ENCODE measurements around the gene DCST1. TPM values are rescaled to one million over a fixed set of nuclear protein-coding genes. Genes with fewer than 3 reads are reported as not detected.
"Not testable (repeated sequence)": the region's sequence is repeated elsewhere in the genome, so short reads cannot be mapped to it uniquely, and the experiment has no call there.

DCST1 gene
- total RNA-seq, 1 donor from 2014 or later = not detected

- H3K4me3 Mint-ChIP-seq (ENCODE audit: low read depth); H3K27me3 Mint-ChIP-seq; H3K9me3 Mint-ChIP-seq (ENCODE audit: low read depth); DNase-seq (ENCODE audit: low spot score, unreplicated experiment); H3K36me3 Mint-ChIP-seq (ENCODE audit: insufficient read depth); H3K4me1 Mint-ChIP-seq (ENCODE audit: low read depth): not testable (repeated sequence)
- peak overlapping the region; percentile 33 for H3K27ac Mint-ChIP-seq
- TF ChIP-seq, protein P1, sequence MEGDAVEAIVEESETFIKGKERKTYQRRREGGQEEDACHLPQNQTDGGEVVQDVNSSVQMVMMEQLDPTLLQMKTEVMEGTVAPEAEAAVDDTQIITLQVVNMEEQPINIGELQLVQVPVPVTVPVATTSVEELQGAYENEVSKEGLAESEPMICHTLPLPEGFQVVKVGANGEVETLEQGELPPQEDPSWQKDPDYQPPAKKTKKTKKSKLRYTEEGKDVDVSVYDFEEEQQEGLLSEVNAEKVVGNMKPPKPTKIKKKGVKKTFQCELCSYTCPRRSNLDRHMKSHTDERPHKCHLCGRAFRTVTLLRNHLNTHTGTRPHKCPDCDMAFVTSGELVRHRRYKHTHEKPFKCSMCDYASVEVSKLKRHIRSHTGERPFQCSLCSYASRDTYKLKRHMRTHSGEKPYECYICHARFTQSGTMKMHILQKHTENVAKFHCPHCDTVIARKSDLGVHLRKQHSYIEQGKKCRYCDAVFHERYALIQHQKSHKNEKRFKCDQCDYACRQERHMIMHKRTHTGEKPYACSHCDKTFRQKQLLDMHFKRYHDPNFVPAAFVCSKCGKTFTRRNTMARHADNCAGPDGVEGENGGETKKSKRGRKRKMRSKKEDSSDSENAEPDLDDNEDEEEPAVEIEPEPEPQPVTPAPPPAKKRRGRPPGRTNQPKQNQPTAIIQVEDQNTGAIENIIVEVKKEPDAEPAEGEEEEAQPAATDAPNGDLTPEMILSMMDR (IDR thresholded peaks at IDR 0.05; ENCODE audit: unreplicated experiment) = peak; percentile 44
These were observed 38.2 kb upstream of the DCST1 start for GRCh38 chr1:154995301-154995983.

- TF ChIP-seq, protein P1 (IDR thresholded peaks at IDR 0.05; ENCODE audit: unreplicated experiment) = no peak
- H3K9me3 Mint-ChIP-seq (ENCODE audit: low read depth) = no peaks in the 10 kb centered on the region
- H3K4me1 Mint-ChIP-seq (ENCODE audit: low read depth) = peaks cover 7% of the 10 kb centered on the region
- no peak overlapping the region for H3K4me3 Mint-ChIP-seq (ENCODE audit: low read depth)
- H3K27ac Mint-ChIP-seq = no peak overlapping the region
- H3K36me3 Mint-ChIP-seq (ENCODE audit: insufficient read depth) = no peaks in the 10 kb centered on the region
- H3K27me3 Mint-ChIP-seq = no peaks in the 10 kb centered on the region
- no peak for DNase-seq (ENCODE audit: low spot score, unreplicated experiment)
These were observed 36.5 kb upstream of the DCST1 start for GRCh38 chr1:154996966-154997701.

DNA sequence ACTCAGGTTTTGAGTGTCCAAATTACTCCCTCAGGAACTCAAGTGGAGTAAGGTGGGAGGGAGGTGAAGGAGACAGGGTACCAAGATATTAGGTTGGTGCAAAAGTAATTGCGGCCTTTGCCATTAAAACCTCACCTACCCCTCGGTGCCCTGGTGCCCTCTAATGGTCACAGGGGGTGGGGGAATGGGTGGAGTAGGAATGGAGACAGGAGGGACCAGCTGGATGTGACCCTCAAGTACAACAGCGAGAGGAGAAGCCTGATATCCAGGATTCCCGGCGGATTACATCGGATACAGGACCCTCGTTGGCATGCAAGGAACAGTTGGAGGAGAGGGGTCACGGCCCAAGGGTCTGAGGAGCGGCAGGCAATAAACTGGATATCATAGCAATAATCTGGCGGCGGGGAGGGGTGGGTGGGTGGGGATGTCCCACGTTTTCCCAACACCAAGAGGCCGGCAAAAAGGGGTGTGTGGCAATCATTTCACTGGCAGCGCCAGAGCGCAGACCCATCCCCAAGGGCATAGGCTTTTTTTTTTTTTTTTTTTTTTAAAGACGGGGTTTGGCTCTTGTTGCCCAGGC lies 35.3 kb upstream of the DCST1 start:
- DNase-seq (ENCODE audit: low spot score, unreplicated experiment) = no peak
- no peak overlapping the region for H3K27ac Mint-ChIP-seq
- TF ChIP-seq, protein P1 (IDR thresholded peaks at IDR 0.05; ENCODE audit: unreplicated experiment) = no peak
- no peaks in the 10 kb centered on the region for H3K27me3 Mint-ChIP-seq
- peaks cover 7% of the 10 kb centered on the region for H3K4me1 Mint-ChIP-seq (ENCODE audit: low read depth)
- no peak overlapping the region for H3K4me3 Mint-ChIP-seq (ENCODE audit: low read depth)
- no peaks in the 10 kb centered on the region for H3K9me3 Mint-ChIP-seq (ENCODE audit: low read depth)
- H3K36me3 Mint-ChIP-seq (ENCODE audit: insufficient read depth) = no peaks in the 10 kb centered on the region

DNA sequence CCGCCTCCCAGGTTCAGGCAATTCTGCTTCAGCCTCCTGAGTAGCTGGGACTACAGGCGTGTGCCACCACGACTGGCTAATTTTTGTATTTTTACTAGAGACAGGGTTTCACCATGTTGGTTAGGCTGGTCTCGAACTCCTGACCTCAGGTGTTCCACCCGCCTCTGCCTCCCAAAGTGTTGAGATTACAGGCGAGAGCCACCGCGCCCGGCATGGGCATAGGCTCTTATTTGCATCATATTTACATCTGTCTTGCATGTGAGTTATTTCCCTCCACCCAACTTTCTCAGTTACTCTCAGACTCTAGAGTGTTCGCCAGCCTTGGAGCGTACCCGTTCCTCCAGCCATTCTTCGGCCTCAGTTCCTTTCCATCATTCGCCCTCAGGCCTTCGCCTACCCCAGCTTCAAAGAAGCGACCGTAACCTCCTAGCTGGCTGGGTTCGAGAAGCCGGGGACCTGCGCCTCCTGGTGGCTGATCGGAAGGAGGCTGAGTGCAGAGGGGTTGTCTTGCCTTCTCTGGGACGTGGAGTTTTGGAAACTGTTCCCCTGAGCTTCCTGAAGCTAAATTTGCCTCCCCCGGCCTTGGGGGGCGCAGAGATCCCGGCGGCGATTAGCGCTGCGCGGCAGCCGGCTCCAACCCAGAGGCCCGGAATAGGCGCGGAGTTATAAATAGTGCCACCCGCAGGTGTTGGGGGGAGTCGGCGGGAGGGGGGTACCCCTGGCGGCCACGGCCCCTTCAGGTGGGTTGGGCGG lies 34.6 kb upstream of the DCST1 start:
- TF ChIP-seq, protein P1 (IDR thresholded peaks at IDR 0.05; ENCODE audit: unreplicated experiment) = peak; percentile 78
- DNase-seq (ENCODE audit: low spot score, unreplicated experiment) = peak; percentile 47
- H3K4me1 Mint-ChIP-seq (ENCODE audit: low read depth) = peaks cover 7% of the 10 kb centered on the region
- no peaks in the 10 kb centered on the region for H3K36me3 Mint-ChIP-seq (ENCODE audit: insufficient read depth)
- H3K27ac Mint-ChIP-seq = peak overlapping the region; percentile 76
- peak overlapping the region; percentile 63 for H3K4me3 Mint-ChIP-seq (ENCODE audit: low read depth)
- no peaks in the 10 kb centered on the region for H3K9me3 Mint-ChIP-seq (ENCODE audit: low read depth)
- no peaks in the 10 kb centered on the region for H3K27me3 Mint-ChIP-seq
